Skeletal muscle tissue (tissue), 4 donors: ENCODE data around the gene SNAP29. TPM values are rescaled to one million over a fixed set of nuclear protein-coding genes. Genes with fewer than 3 reads are reported as not detected.
"Not testable (repeated sequence)": the region's sequence is repeated elsewhere in the genome, so short reads cannot be mapped to it uniquely, and the experiment has no call there.

Experiments
- H3K27ac ChIP-seq: one replicate; pipeline ENCODE4 v1.7.0; 2013; ENCODE audit warnings: mild to moderate bottlenecking, low read depth, low read length, inconsistent platforms
- H3K27me3 ChIP-seq, 3 donors: one replicate each; pipeline ENCODE4 v1.7.0; 2013; ENCODE audit warnings: low read length in 3 of 3; ENCODE audit not compliant: control insufficient read depth in 3 of 3, insufficient read depth in 3 of 3
- H3K36me3 ChIP-seq, 3 donors: one replicate each; pipeline ENCODE4 v1.7.0; 2013; ENCODE audit warnings: low read length in 3 of 3; ENCODE audit not compliant: control insufficient read depth in 3 of 3, insufficient read depth in 3 of 3
- H3K4me1 ChIP-seq, 3 donors: one replicate each; pipeline ENCODE4 v1.7.0; 2013; ENCODE audit warnings: low read length in 3 of 3, mild to moderate bottlenecking in 3 of 3; ENCODE audit not compliant: control insufficient read depth in 3 of 3, insufficient read depth in 3 of 3
- H3K4me3 ChIP-seq, 3 donors: one replicate each; pipeline ENCODE4 v1.7.0; 2013; ENCODE audit warnings: low read length in 3 of 3
- H3K9ac ChIP-seq, 3 donors: one replicate each; pipeline ENCODE4 v1.7.0; 2013; ENCODE audit warnings: low read length in 3 of 3, mild to moderate bottlenecking in 3 of 3, moderate library complexity in 2 of 3, low read depth in 1 of 3
- H3K9me3 ChIP-seq, 3 donors: one replicate each; pipeline ENCODE4 v1.7.0; 2013; ENCODE audit warnings: low read length in 3 of 3; ENCODE audit not compliant: control insufficient read depth in 3 of 3
- total RNA-seq: library from RNA; depleted of rRNA; stranded (reverse); fragments of >200 nt; gene quantifications from one replicate; pipeline ENCODE4 v1.2.3, GENCODE V29; 2014
- donor health status: Osteomylitis.

The SNAP29 gene
- total RNA-seq, 1 donor from 2014 or later, result 5.2 TPM

GRCh38 chr22:20928573-20928967 is 69.8 kb downstream of the SNAP29 start:
- H3K4me3 ChIP-seq, result no peak overlapping the region
- H3K27ac ChIP-seq, result no peak overlapping the region
- H3K27me3 ChIP-seq, result no peaks in the 10 kb centered on the region
- no peaks in the 10 kb centered on the region for H3K36me3 ChIP-seq
- H3K9me3 ChIP-seq, result no peaks in the 10 kb centered on the region
- no peak overlapping the region for H3K9ac ChIP-seq
- H3K4me1 ChIP-seq, result peaks cover 4 to 7% (median 7%) of the 10 kb centered on the region in 3 donors

- H3K27me3 ChIP-seq, result no peaks in the 10 kb centered on the region
- H3K4me3 ChIP-seq, result no peak overlapping the region
- no peaks in the 10 kb centered on the region for H3K9me3 ChIP-seq
- H3K4me1 ChIP-seq, result peaks cover 4 to 7% (median 7%) of the 10 kb centered on the region in 3 donors
- peaks cover 5 to 6% (median 5%) of the 10 kb centered on the region in 3 donors for H3K36me3 ChIP-seq
- no peak overlapping the region for H3K27ac ChIP-seq
- H3K9ac ChIP-seq, result no peak overlapping the region
Measured at GRCh38 chr22:20930004-20930403, 71.2 kb downstream of the SNAP29 start.

GRCh38 chr22:20930435-20930834 is 71.6 kb downstream of the SNAP29 start:
- H3K9me3 ChIP-seq, H3K4me1 ChIP-seq, H3K4me3 ChIP-seq, H3K9ac ChIP-seq, H3K27me3 ChIP-seq, H3K36me3 ChIP-seq, H3K27ac ChIP-seq: not testable (repeated sequence)

- no peaks in the 10 kb centered on the region for H3K27me3 ChIP-seq
- no peak overlapping the region for H3K4me3 ChIP-seq
- peaks cover 5 to 10% (median 5%) of the 10 kb centered on the region in 3 donors for H3K36me3 ChIP-seq
- no peaks in the 10 kb centered on the region for H3K9me3 ChIP-seq
- H3K9ac ChIP-seq, result no peak overlapping the region
- H3K4me1 ChIP-seq, result peaks cover 2 to 10% (median 4%) of the 10 kb centered on the region in 3 donors
- H3K27ac ChIP-seq, result no peak overlapping the region
Measured at GRCh38 chr22:20931126-20931654, 72.4 kb downstream of the SNAP29 start.

GRCh38 chr22:20933910-20934309 is 75.1 kb downstream of the SNAP29 start:
- Histone ChIP-seq H3K27ac (no peak overlapping the region), H3K9me3 (no peaks in the 10 kb centered on the region), H3K4me1 (peaks cover 20 to 21% (median 20%) of the 10 kb centered on the region in 3 donors), H3K9ac (no peak overlapping the region), H3K36me3 (peaks cover 5 to 18% (median 9%) of the 10 kb centered on the region in 3 donors), H3K27me3 (no peaks in the 10 kb centered on the region), H3K4me3 (no peak overlapping the region)

- not testable (repeated sequence) for H3K27me3 ChIP-seq, H3K9ac ChIP-seq, H3K4me3 ChIP-seq, H3K27ac ChIP-seq, H3K9me3 ChIP-seq
- peaks cover 22 to 24% (median 23%) of the 10 kb centered on the region in 3 donors for H3K4me1 ChIP-seq
- H3K36me3 ChIP-seq, result peaks cover 5 to 18% (median 9%) of the 10 kb centered on the region in 3 donors
Measured at GRCh38 chr22:20935049-20935448, 76.2 kb downstream of the SNAP29 start.

GRCh38 chr22:20935780-20936539 is 77.2 kb downstream of the SNAP29 start:
- H3K9ac ChIP-seq, H3K27ac ChIP-seq, H3K27me3 ChIP-seq, H3K4me3 ChIP-seq, H3K9me3 ChIP-seq: not testable (repeated sequence)
- Histone ChIP-seq H3K4me1 (peaks cover 27 to 32% (median 30%) of the 10 kb centered on the region in 3 donors), H3K36me3 (peaks cover 5 to 18% (median 9%) of the 10 kb centered on the region in 3 donors)

GRCh38 chr22:20937031-20937793 is 78.4 kb downstream of the SNAP29 start:
- H3K9me3 ChIP-seq, result no peaks in the 10 kb centered on the region
- peak overlapping the region in 1 of 3 donors; percentile 54 for H3K9ac ChIP-seq
- no peak overlapping the region for H3K27ac ChIP-seq
- peak overlapping the region in 2 of 3 donors; percentile 0 to 41 for H3K4me3 ChIP-seq
- H3K36me3 ChIP-seq, result peaks cover 5 to 18% (median 11%) of the 10 kb centered on the region in 3 donors
- H3K27me3 ChIP-seq, result no peaks in the 10 kb centered on the region
- peaks cover 27 to 40% (median 29%) of the 10 kb centered on the region in 3 donors for H3K4me1 ChIP-seq

- no peaks in the 10 kb centered on the region for H3K9me3 ChIP-seq
- peaks cover 27 to 40% (median 29%) of the 10 kb centered on the region in 3 donors for H3K4me1 ChIP-seq
- H3K9ac ChIP-seq, result no peak overlapping the region
- peaks cover 5 to 18% (median 11%) of the 10 kb centered on the region in 3 donors for H3K36me3 ChIP-seq
- H3K27ac ChIP-seq, result no peak overlapping the region
- H3K27me3 ChIP-seq, result no peaks in the 10 kb centered on the region
- peak overlapping the region in 1 of 3 donors; percentile 0 for H3K4me3 ChIP-seq
Measured at GRCh38 chr22:20937794-20938671, 79.2 kb downstream of the SNAP29 start.
